GM03348 (cell line): ENCODE measurements around the gene CTCF.

Experiments used
- DNase-seq: peaks from one replicate; pipeline ENCODE4 v3.0.0; 2012; ENCODE audit warnings: low spot score

CTCF gene

GRCh38 chr16:67683767-67684166 is 121.4 kb downstream of the CTCF start:
- no peak for DNase-seq

- DNase-seq = no peak
Observed at GRCh38 chr16:67685388-67686112, 123.2 kb downstream of the CTCF start.
